ENCODE measurements around the gene CHODL. TPM values are rescaled to one million over a fixed set of nuclear protein-coding genes. Genes with fewer than 3 reads are reported as not detected.

Gene CHODL
- total RNA-seq, 4 donors from 2014 or later, result 0.35 TPM; not detected in 3

- TF ChIP-seq CTCF (IDR thresholded peaks at IDR 0.05) (no peak), POLR2A (IDR thresholded peaks at IDR 0.05) (no peak)
- Histone ChIP-seq H3K9me3 (no peaks in the 10 kb centered on the region), H3K36me3 (no peaks in the 10 kb centered on the region), H3K27me3 (no peaks in the 10 kb centered on the region), H3K4me3 (no peak overlapping the region), H3K27ac (no peak overlapping the region), H3K4me1 (no peaks in the 10 kb centered on the region)
- no peak for DNase-seq
Observed at GRCh38 chr21:18251065-18251464, 6.4 kb downstream of the CHODL start.

- H3K36me3 ChIP-seq, result no peaks in the 10 kb centered on the region
- TF ChIP-seq POLR2A (IDR thresholded peaks at IDR 0.05), result no peak
- TF ChIP-seq CTCF (IDR thresholded peaks at IDR 0.05), result no peak
- no peak overlapping the region for H3K4me3 ChIP-seq
- no peak for DNase-seq
- no peak overlapping the region for H3K27ac ChIP-seq
- no peaks in the 10 kb centered on the region for H3K27me3 ChIP-seq
- H3K9me3 ChIP-seq, result no peaks in the 10 kb centered on the region
- H3K4me1 ChIP-seq, result no peaks in the 10 kb centered on the region
Observed at GRCh38 chr21:18252256-18252655, 7.6 kb downstream of the CHODL start.

- TF ChIP-seq CTCF (IDR thresholded peaks at IDR 0.05), result no peak
- no peak for TF ChIP-seq POLR2A (IDR thresholded peaks at IDR 0.05)
- no peaks in the 10 kb centered on the region for H3K36me3 ChIP-seq
- H3K4me3 ChIP-seq, result no peak overlapping the region
- DNase-seq, result no peak
- no peak overlapping the region for H3K27ac ChIP-seq
- H3K4me1 ChIP-seq, result no peaks in the 10 kb centered on the region
- H3K9me3 ChIP-seq, result no peaks in the 10 kb centered on the region
- no peaks in the 10 kb centered on the region for H3K27me3 ChIP-seq
Observed at GRCh38 chr21:18252680-18253079, 8.0 kb downstream of the CHODL start.

GRCh38 chr21:18253221-18253620 is 8.6 kb downstream of the CHODL start:
- Histone ChIP-seq H3K27me3 (no peaks in the 10 kb centered on the region), H3K36me3 (no peaks in the 10 kb centered on the region), H3K4me3 (no peak overlapping the region), H3K27ac (no peak overlapping the region), H3K4me1 (no peaks in the 10 kb centered on the region), H3K9me3 (no peaks in the 10 kb centered on the region)
- no peak for TF ChIP-seq CTCF (IDR thresholded peaks at IDR 0.05)
- no peak for TF ChIP-seq POLR2A (IDR thresholded peaks at IDR 0.05)
- no peak for DNase-seq

- Histone ChIP-seq H3K27me3 (no peaks in the 10 kb centered on the region), H3K4me1 (no peaks in the 10 kb centered on the region), H3K27ac (no peak overlapping the region), H3K9me3 (no peaks in the 10 kb centered on the region), H3K36me3 (no peaks in the 10 kb centered on the region), H3K4me3 (no peak overlapping the region)
- DNase-seq, result no peak
- TF ChIP-seq CTCF (IDR thresholded peaks at IDR 0.05), result no peak
- TF ChIP-seq POLR2A (IDR thresholded peaks at IDR 0.05), result no peak
Observed at GRCh38 chr21:18253799-18254198, 9.2 kb downstream of the CHODL start.

- TF ChIP-seq CTCF (IDR thresholded peaks at IDR 0.05) (no peak), POLR2A (IDR thresholded peaks at IDR 0.05) (no peak)
- DNase-seq, result no peak
Observed at GRCh38 chr21:18265944-18266343, 21.3 kb downstream of the CHODL start.

More at GRCh38 chr21:18265944-18266343, 21.3 kb downstream of the CHODL start:
- Histone ChIP-seq H3K27me3 (no peaks in the 10 kb centered on the region), H3K4me1 (no peaks in the 10 kb centered on the region), H3K27ac (no peak overlapping the region), H3K4me3 (no peak overlapping the region), H3K36me3 (no peaks in the 10 kb centered on the region), H3K9me3 (no peaks in the 10 kb centered on the region)
